H4 (cell line): ENCODE data around the gene HACD4. TPM values are rescaled to one million over a fixed set of nuclear protein-coding genes. Genes with fewer than 3 reads are reported as not detected.

ENCODE experiments used
- DNase-seq: peaks from one replicate; pipeline ENCODE4 v3.0.0-alpha.2; 2015; ENCODE audit warnings: low spot score
- total RNA-seq: library from RNA; depleted of rRNA; stranded (reverse); fragments of >200 nt; shearing (Covaris generic); gene quantifications from 2 replicates; pipeline ENCODE4 v1.2.3, GENCODE V29; 2014; rRNA removed

Gene HACD4, protein sequence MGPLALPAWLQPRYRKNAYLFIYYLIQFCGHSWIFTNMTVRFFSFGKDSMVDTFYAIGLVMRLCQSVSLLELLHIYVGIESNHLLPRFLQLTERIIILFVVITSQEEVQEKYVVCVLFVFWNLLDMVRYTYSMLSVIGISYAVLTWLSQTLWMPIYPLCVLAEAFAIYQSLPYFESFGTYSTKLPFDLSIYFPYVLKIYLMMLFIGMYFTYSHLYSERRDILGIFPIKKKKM
- total RNA-seq = not detected in 2 replicates

DNA sequence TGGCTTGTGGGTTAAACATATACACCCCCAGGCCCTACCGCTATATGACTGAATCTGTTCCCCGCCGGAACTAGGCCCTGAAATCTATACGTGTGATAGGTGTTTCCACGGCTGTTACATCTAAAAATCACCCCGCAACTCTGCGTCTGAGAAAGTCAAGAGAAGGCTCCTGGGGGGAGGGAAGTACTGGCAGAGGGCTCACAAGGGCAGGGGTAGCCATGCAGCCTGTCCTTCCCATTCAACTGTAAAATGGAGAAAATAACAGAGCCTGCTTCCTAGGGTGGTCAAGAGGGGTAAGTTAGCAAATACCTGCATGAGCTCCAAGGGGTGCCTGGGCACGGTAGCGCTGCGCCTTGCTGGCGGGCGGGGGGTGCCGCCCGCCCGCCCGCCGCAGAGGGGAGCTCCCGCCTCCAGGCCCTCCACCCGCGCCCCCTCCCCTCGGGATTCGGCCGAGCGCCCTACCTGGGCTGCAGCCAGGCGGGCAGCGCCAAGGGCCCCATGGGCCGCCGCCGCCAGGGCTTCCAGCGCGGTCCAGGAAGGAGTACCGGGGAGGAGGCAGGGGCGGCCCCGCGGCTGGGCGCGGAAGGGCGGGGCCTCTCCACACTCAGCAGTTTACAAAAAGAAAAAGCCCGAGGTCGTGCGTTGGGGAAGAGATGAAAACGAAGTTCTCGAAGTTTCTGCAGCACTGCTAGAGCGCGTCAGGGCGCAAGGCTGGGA lies at the start of gene HACD4:
TSS of gene HACD4 (minus strand) at position 550 of the 717 bp plus-strand sequence. CDS start at position 500, 50 bp downstream.
- DNase-seq = no peak

DNA sequence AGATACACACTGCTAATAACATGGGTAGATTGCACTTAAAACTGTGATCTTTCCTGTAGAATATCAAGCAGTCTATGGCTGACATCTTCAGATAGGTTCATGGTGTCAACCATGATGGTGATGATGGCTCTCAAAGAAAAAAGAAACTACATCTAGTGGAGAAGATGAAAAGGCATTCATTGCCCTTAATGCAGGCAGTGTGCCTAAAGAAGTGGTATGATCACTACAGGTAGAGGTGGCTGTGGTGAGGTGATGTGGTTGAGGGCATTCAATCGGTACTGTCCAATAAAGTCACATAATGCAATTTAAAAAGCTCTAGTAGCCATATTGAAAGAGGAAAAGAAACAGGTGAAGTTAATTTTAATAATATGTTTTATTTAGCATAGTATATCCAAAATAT lies 49.4 kb upstream of the HACD4 start:
- no peak for DNase-seq

DNA sequence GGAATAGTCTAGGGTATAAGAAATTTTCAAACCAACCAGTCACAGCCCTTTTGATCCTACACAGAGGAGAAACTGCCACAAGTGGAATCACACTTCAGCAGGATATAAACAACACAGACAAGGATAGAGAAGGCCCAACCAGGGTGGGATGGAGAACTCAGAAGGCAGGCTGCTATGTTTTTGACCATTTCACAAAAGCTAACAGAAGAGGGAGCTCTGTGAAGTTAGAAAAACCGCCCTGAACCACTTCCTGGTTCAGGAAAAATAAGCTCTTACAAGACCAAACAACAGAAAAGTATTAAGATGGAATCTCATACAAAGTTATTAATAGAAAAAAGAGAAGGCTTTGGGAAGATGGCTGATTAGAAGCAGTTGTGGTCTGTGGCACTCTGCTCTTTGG lies 47.3 kb upstream of the HACD4 start:
- no peak for DNase-seq

DNA sequence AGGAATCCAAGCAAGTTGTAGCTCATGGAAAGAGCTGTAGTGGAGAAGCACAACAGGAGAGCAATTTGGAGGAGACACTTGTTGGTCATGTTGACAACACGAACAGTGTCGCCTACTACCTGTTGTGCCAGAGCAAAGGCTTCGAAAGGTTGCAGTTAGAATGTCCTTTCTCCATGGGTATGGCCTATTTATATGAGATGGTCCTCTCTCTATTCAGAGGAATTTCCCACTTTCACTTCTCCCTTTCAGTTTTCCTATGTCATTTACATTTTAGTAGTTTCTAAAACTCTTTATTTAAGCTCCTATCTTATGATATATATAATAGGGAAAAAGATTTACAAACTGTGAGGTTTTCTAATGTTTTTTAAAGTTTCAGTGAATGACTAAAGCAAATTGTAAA lies 46.3 kb upstream of the HACD4 start, which contains the start of gene IFNB1:
TSS of gene IFNB1 (minus strand) at position 162 of the 400 bp plus-strand sequence. CDS start at position 89, 73 bp downstream.
- DNase-seq = no peak

DNA sequence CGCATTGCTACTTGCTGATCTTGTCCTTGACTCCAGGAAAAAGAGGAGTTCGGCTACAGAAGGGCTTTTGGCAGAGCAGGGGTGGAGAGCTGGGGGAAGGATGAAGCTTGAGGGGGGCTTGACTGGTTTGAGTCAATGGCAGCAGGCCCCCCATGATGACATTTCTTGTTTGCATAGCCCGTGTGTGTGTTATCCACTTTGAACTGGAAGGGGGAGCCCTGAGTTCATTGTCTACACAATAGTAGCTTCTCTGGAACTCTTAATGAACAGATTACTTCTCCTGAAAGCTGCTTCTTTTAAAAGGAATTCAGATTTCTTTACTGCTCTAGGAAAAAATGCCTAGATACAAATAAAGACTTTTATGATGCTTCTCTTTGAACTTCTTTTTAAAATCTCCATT lies 44.0 kb upstream of the HACD4 start:
- DNase-seq = no peak

DNA sequence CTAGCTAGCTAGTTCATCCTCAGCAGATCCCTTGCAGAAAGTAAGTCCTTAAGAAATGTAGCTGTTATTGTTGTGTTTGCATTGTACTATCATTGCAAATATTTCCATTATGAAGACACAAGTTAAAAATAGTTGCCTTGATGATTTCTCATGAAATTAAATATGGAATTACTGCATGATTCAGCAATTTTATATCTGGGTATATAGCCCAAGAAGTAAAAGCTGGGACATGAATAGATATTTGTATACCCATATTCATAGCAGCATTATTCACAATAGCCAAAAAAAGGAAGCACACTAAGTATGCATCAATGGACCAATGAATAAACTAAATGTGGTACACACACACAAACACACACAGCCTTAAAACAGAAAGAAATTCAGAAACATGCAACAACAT lies 39.5 kb upstream of the HACD4 start:
- DNase-seq = no peak

DNA sequence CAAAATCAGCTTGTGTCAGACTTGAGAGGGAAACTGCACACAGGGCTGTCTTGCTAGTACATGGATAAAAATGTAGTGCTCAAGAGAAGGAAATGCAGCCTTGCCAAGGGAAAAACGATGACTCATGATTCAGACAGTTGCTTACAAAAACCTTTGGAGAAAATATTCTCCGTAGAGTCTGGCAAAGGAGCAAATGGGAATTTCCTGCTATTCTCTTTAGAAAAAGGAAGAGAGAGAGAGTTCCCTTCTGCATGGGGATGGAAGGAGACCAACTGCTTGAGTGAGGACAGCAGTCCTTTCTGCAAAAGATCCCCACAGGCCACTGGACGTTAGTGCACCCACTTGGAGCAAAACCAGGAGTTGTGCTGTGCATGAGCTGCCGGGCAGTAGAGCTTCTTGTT lies 38.7 kb upstream of the HACD4 start:
- DNase-seq = peak; percentile 67

DNA sequence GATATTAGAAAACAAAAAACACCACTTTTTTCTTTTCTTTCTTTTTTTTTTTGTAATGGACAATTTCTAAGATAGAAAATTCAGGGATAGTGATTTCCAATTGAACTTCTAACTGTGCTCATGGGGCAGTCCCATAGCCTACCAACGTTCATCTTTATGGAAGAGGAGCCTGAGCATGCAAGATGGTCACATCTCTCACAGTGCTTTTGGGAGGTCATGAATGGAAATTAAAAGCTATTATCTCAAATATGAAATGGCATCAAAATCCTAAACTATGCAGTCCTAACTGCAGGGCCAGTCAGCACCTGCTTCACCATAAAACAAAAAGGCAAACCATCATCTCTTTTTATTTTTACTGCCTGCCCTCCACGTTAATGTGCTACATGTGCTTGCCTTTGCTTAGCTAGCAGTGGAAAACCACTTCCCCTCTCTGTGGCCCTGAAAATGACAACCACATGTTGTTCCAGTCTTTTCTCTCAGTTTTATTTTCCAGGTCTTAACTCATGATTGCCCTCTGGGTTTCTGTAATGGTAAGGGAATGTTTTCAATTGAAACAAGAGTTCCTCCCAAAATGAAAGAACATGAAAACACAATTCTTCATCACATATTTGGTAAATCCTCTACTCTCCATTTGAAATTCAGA lies 29.6 kb upstream of the HACD4 start:
- peak; percentile 19 for DNase-seq

DNA sequence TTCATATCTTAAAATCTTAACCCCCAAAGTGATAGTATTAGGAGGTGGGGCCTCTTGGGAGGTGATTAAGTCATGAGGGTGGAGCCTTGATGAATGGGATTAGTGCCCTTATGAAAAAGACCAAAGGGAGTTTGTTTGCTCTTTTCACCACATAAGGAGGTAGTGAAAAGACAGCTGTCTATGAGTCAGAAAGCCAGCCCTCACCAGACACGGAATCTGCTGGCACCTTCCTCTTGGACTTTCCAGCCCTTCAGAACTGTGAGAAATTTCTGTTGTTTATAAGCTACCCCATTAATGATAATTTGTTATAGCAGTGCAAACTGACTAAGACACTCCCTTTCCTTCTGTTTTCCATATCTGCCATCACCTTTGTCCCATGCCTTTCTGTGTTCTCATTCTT lies 25.5 kb upstream of the HACD4 start:
- peak; percentile 32 for DNase-seq

DNA sequence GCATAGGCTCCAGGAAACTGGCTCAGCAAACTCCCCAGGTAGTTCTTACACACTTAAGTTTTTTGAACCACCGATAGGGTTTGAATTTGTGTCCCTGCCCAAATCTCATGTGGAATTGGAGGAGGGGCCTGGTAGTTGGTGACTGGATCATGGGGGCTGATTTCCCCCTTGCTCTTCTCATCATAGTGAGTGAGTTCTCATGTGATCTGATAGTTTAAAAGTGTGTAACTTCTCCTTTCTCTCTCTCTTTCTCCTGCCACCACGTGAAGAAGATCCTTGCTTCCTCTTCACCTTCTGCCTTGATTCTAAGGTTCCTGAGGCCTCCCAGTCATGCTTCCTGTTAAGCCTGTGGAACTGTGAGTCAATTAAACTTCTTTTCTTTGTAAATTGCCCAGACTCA lies 22.4 kb upstream of the HACD4 start:
- DNase-seq = no peak

DNA sequence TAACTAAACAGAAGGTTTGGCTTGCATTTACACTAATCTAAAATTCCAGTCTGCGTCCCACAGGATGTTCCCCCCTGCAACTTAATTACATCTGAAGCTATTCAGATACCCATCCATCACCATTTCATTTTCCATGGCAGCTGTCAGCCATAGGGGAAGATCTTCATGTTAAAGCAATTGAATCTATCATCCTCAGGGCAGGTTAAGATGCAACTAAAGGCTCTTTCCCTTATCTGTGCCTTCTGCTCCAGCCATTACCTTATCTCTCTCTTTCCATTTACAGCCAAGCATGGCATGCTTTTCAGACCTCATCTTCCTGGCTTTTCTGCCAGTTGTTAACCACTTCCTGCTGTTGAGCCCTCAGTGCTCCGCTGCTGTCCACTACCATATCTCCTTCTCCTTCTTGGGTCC lies 15.8 kb upstream of the HACD4 start:
- DNase-seq = no peak

DNA sequence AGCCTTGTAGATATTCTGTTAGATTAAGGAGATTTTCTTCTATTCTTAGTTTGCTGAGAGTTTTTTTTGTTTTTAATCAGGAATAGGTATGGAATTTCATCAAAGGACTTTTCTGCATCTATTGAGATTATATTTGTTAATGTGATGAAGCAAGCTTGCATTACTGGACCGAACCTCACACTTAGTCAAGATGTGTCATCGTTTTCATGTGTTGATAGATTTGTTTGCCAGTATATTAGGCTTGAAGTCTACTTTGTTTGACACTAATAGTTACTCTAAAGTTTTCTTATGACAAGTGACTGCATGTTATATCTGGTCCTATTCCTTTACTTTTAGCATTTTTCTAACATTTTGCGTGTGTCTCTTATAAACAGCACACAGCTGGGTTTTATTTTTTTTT lies 12.4 kb upstream of the HACD4 start:
- DNase-seq = no peak

DNA sequence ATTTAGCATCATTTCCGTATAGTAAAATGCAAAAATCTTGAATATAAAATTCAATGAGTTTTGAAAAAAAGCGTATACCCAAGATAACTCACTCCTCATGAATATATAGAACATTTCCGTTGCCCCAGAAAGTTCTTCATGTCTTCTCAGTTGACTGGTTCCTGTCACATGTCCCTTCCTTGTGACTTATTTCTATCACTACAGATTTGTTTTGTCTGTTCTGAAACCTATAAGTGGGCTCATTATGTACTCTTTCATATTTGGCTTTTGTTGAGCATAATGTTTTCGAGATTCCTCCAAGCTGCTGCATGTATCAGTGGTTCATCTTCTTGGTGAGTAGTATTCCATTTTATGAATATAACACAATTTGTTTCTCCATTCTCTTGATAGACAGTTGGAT lies 11.0 kb upstream of the HACD4 start:
- DNase-seq = no peak

DNA sequence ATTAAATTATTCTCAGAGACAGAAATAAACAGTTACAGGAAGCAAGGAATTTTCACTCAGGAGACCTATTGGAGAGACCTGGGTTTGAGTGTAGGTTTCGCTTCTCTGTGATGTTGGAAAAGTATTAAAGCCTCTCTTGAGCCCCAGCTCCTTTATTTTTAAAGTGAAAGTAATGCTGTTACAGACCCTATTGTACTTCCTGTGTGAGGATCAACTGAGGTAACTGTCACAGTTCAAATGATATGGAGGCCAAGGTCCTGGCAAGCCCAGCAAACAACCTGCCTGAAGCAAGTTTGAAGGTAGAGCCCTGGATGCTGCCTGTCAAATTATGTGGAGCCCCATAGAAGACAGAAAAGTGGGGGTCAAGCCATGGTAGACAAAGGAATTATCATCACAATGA lies 7.9 kb upstream of the HACD4 start:
- DNase-seq = no peak

DNA sequence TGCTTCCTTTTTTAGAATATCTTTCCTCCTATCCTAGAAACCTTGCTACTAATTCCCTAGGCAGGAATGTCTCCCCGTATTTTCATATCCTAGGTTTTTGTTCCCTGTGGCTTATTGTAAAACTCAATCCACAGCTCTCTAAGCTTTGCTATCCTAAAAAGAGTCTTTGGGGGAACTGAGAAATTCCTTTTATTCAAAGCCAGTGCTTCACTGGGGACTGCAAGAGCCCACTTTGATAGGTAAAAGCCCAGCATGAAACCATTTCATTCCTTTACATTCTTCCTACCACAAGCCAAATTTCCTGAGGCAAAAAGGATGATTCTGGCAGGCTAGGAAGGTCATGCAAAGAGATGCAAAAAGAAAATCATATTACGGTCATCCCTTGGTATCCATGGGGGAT lies 5.8 kb upstream of the HACD4 start:
- DNase-seq = no peak

DNA sequence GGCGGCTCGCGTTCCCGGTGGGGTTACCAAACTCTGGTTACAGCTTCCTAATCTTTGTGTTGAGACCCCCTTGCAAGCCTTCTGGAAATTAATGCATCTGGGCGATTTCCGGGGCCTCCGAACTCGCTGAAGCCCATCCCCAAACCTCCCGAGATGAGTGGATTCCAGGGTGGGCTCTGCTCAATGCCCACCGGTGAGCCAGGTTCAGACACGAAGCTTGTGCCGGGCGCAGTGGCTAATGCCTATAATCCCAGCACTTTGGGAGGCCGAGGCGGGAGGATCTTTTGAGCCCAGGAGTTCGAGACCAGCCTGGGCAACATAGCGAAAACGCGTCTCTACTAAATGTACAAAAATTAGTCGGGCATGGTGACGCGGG lies 356 bp upstream of the HACD4 start:
- no peak for DNase-seq

DNA sequence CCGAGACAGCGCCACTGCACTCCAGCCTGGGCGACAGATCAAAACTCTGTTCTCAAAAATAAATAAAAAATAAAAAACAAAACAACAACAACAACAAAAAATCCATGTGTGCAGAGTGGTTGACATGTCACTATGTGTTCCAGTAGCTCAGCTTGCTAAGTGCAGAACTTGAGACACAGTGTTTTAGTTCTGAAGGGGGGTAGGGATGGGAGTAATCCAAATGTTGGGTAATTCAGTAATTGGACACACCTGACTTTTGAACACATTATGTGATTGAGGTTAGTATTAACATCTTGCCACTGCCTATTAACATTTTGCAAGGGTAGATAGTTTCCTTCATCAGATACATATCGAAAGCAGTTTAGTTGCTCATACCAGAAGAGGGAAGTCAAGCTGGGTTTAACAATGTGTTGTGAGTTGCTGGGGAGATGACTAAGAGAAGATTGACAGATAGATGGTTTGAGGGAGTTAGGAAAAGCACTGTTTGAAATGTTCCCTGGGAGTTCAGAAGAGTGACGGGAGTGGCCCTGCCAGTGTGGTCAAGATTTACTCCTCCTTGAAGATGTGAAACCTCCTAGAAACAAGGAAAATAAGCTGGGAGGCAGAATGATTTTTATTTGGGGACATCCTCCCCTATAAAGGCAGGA lies 928 bp downstream of the HACD4 start:
- no peak for DNase-seq

DNA sequence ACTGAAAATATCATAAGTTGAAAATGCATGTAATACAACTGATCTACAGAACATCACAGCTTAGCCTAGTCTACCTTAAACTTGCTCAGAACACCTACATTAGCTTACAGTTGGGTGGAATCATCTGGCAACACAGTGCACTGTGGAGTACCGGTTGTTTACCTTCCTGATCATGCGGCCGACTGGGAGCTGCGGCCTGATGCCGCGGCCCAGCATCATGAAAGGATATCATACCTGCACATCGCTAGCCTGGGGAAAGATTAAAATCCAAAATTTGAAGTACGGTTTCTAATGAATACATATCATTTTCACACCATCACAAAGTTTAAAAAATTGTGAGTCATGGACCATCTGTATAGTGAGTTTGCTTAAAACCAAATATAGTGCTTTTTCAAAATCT lies 1.8 kb downstream of the HACD4 start:
- DNase-seq = no peak

DNA sequence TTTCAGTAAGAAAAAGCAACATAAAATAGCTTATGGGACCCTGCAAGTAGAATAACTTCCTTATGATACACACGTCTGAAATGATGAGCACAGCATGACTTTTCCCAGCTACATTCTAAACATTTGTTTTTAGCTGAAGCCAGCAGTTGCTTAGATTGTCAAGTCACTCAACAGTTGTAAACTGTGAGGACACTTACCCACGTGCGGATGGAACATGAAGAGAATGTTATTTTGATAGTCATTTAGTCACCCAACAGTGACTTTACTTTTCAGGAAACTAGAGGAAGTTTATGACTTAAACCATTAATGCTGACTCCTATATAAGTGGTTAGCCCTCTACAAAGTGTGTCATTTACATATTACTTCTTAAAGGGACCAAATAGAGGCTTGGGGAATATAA lies 3.0 kb downstream of the HACD4 start:
- DNase-seq = no peak

DNA sequence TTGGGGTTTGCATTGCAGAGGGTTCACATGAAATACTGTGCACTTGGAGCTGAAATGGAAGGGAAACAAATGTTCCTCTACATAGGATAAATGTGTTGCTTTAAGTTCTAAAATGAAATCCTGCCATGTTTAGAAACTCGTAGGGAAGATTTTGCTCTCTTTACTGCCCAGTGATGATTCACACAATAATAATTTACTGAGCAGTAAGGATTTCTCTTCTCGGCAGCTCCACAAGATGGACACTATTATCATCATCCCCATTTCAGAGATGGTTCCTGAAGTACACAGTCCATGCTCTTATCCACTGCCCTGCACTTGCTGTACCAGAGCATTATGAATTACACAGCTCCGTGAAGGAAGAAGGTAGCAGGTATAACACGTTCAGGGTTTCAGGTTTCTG lies 4.1 kb downstream of the HACD4 start:
- no peak for DNase-seq

DNA sequence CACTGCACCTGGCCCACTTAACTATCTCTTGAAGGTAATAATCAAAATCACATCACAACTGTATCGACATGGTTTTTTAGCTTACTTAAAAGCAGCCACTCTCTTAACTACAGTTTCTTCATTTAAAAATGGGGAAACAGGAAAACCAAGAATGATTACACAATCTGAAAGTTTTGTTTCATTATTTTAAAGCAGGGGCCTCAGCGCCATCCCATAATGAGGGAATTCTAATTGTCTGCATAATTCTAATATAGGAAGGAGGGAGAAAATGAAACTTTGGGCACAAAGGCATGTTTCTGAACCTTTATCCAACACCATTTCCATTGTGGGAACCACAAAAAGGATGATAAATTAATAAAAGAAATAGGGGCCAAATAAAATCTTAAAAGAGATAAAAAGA lies 7.6 kb downstream of the HACD4 start:
- no peak for DNase-seq

DNA sequence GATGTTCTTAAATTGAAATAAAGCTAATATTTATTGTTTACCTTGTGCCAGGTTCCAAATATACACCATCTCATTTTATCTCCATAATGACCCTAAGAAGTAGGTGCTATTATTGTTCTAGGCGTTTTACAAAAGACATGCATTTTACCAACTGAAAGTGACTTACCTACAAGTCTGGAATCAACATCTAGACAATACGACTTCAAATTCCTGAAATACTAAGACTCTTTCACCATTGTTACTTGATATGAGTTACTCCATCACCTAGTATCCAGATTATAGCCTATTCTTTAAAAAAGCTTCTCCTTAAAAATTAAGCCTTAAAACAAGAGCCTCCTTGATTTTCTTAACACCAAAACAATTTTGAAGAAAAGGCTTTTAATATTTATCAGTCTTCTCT lies 13.3 kb downstream of the HACD4 start:
- DNase-seq = no peak
